Stimulated activated CD4-positive, alpha-beta T cell treated with anti-CD3 and anti-CD28 coated beads, TNF-alpha, amount 100 ng/mL, for 4 hours (primary cell): ENCODE data around the gene CCDC138.
"Not testable (repeated sequence)": the region's sequence is repeated elsewhere in the genome, so short reads cannot be mapped to it uniquely, and the experiment has no call there.

Experiments used
- DNase-seq, 3 experiments: peaks; one replicate each; pipeline ENCODE4 v3.0.0-alpha.2; 2020; ENCODE audit warnings: low read depth in 3 of 3

Gene CCDC138, protein sequence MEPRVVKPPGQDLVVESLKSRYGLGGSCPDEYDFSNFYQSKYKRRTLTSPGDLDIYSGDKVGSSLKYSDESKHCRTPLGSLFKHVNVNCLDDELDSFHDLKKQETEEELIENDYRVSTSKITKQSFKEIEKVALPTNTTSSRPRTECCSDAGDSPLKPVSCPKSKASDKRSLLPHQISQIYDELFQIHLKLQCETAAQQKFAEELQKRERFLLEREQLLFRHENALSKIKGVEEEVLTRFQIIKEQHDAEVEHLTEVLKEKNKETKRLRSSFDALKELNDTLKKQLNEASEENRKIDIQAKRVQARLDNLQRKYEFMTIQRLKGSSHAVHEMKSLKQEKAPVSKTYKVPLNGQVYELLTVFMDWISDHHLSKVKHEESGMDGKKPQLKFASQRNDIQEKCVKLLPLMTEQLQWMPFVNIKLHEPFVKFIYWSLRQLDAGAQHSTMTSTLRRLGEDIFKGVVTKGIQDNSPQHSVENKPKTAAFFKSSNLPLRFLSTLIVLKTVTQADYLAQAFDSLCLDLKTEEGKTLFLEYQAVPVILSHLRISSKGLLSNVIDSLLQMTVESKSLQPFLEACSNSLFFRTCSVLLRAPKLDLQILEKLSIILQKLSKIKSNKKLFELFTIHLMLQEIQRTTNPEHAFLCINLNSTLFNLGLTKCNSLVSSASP

DNA sequence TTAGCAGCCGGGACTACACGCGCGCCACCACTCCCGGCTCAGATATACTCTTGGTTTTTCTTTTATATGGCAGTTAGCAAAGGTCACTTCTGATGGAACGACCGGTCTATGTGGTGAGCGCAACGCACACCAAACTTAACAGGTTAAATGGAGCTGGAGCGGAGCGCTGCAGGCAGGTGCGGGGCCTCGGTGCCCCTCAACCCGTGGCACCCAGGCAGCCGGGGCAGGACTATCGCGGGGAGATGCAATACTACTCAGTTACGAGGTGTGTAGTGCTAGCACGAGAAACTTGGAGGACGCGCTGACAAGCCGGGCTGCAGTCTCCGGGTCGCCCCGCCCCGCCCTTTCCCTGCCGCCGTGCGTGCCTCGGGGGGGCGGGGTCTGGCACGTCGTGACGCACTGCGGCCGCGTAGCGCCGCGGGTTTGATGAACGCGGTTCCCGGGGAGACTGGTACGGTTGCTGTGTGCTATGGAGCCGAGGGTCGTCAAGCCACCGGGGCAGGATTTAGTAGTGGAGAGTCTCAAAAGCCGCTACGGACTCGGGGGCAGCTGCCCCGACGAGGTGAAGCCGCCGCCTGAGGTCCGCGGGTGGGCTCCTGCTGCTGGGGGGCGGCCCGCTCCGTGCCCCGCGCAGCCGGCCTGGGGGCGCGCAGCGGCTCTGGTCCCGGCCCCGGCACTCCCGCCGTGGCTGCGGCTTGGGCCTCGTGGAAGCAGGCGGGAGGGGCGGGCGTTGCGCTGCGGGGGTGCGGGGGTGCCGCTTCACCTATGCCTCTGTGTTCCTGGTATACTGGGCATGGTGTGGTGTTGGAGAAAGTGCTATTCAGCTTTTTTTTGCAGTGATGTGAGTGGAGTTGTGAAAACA is at the start of gene CCDC138:
TSS of gene CCDC138 (plus strand) at position 418 of the 862 bp plus-strand sequence. CDS start at position 470, 52 bp downstream.
- DNase-seq, result peak; percentile 82 to 88 (median 85)

DNA sequence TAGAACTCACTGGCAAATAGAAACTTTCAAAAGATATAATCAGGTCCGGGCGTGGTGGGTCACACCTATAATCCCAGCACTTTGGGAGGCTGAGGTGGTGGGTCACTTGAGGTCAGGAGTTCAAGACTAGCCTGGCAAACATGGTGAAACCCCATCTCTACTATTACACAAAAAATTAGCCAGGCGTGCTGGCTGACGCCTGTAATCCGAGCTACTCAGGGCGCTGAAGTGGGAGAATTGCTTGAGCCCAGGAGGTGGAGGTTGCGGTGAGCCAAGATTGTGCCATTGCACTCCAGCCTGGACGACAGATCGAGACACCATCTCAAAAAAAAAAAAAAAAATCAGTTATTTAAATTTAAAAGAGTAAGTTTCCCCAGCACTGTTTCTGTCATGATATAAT is 28.6 kb upstream of the CCDC138 start:
- not testable (repeated sequence) for DNase-seq

DNA sequence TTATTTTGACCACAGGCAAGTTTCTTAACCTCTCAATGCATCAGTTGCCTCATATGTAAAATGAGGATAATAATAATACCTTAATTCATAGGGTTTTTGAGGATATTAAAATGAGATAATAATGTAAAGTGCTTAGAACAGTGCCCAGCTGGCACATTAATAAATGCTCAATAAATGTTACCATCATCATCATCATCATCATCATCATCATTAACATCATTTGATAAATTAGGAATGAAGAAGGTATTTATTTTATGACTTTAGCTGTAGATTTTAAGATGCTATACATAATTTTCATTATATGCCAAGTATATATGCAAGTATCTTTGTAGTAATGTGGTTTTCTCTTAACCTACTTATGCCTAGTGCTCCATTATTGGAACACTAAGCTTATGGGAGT is 24.0 kb upstream of the CCDC138 start:
- DNase-seq, result not testable (repeated sequence)

DNA sequence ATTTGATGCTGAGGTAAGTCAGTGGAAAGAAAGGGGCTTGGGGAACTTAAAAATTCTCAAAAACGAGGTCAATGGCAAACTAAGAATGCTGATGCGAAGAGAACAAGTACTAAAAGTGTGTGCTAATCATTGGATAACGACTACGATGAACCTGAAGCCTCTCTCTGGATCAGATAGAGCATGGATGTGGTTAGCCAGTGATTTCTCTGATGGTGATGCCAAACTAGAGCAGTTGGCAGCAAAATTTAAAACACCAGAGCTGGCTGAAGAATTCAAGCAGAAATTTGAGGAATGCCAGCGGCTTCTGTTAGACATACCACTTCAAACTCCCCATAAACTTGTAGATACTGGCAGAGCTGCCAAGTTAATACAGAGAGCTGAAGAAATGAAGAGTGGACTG is 19.9 kb upstream of the CCDC138 start:
- DNase-seq, result not testable (repeated sequence)

DNA sequence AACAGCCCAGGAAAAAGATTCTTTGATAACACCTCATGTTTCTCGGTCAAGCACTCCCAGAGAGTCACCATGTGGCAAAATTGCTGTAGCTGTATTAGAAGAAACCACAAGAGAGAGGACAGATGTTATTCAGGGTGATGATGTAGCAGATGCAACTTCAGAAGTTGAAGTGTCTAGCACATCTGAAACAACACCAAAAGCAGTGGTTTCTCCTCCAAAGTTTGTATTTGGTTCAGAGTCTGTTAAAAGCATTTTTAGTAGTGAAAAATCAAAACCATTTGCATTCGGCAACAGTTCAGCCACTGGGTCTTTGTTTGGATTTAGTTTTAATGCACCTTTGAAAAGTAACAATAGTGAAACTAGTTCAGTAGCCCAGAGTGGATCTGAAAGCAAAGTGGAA is 18.7 kb upstream of the CCDC138 start:
- DNase-seq, result not testable (repeated sequence)

DNA sequence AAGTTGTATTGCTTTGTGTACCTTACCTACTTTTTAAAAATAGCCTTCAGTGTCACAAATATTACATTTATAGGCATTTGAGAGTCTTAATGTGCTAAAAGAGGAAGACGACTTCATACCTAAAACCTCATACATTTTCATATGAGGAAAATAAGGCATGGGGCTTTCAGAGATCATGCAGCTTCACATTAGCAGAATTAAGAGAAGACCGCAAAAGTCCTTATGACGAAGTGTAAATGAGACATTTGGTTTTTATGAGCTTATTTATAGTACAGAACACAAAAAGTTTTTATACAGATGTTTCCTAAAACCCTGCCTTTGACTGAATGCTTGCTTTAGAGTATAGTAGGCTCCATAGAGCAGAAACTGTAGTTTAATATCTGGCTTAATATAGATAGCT is 10.1 kb upstream of the CCDC138 start:
- no peak for DNase-seq

DNA sequence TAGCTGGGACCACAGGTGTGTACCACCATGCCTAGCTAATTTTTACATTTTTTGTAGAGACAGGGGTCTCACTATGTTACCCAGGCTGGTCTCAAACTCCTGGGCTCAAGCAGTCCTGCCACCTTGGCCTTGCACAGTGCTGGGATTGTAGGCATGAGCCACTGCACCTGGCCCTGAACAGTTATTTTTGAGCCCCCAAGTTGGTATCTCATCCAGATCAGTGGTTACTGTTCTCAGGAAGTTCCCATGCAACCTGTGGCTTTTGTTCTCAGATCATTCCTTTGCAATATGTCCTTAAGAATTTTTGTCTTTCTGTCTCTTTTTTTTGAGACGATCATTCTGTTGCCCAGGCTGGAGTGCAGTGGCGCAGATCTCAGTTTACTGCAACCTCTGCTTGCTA is 7.7 kb upstream of the CCDC138 start:
- DNase-seq, result no peak

DNA sequence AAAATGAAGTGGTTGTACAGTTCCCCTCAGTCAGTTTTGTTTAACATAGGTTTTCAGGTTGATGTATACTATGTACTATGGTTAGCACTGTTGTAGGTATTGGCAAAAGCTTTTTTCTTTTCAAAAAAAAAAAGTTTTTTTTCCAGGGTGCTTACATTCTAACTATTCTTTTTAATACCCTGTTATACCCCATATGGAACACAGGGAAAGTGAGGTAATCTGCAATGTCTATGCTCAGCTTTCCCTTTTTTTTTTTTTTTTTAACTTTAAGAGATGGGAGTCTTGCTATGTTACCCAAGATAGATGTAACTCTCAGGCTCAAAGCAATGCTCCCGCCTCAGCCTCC is 590 bp upstream of the CCDC138 start:
- DNase-seq, result no peak

DNA sequence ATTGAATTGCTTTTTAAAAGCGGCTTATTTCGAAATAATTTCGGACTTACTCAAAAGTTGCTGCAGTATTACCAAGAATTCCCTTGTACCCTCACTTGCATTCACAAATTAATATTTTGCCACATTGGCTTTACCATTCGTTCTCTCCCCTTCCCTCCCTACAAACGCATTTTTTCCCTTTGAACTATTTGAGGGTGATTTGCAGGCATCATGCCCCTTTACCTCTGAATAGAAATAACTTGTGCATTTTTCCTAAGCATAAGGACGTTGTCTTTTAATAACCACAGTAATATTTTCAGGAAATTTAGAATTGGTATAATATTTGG is 608 bp downstream of the CCDC138 start:
- no peak for DNase-seq

DNA sequence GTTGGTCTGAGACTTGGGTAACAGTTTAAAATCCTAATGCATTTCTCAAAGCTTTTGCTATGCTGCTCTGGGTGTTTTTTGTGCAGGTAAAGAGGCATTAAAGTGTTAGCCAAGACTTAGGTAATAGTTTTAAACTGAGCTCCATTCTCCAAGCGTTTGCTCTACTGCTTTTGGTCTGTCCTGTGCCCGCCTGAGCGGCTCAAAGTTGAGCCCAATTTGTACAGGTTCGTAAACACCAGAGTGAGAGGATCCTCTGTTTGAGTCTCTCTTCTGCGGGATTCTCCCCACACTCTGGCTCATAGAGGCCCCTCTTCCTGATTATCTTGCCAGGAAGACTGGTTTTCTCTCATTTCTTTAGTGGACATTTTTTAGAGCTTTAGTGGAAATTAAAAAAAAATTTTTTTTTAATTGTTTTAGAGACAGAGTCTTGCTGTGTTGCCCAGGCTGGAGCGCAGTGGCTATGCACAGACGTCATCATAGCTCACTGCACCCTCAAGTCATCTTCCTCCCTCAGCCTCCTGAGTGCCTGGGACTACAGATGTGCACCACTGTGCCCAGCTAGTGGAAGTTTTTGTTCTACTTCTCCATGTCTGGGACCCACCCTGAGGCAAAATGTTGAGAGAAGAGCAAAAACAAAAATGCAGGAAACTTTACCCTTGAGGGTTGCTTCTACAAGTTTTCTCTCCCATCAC is 16.6 kb downstream of the CCDC138 start:
- DNase-seq, result no peak

DNA sequence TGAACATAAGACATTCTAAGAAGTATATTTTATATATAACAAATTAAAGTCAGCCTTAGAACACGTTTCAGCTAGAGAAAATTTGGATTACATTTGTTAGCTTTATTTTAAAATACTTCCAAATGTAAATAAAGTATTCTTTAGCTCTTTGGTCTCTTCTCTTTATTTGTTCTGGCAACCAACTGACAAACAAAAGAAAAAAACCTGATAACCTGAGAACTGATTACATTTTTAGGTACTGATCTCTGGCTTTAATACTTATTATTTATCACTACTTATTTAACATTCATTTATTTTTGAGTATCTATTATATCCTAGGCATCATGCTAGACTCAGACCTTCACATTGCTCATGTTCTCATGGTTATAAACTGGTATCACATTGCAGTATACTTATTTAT is 18.5 kb downstream of the CCDC138 start:
- DNase-seq, result no peak

DNA sequence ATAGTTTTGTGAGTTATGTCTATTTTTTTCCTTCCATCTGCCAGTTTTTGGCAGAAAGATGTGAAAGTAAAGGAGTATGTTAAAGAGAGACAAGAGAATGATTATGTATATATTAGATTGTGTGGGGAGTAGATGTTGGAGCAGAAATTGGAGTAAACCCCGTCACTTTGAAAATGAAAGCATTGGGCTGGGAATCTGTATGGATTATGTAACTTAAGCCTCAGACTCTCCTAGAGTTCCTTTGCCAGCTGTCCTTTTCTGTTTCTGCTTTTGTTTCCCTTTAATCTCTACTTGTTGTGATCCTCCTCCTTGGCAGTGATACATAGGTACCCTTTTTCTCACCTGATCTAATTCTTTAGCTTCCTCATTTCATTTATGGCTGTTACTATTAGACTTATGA is 19.2 kb downstream of the CCDC138 start:
- no peak for DNase-seq

DNA sequence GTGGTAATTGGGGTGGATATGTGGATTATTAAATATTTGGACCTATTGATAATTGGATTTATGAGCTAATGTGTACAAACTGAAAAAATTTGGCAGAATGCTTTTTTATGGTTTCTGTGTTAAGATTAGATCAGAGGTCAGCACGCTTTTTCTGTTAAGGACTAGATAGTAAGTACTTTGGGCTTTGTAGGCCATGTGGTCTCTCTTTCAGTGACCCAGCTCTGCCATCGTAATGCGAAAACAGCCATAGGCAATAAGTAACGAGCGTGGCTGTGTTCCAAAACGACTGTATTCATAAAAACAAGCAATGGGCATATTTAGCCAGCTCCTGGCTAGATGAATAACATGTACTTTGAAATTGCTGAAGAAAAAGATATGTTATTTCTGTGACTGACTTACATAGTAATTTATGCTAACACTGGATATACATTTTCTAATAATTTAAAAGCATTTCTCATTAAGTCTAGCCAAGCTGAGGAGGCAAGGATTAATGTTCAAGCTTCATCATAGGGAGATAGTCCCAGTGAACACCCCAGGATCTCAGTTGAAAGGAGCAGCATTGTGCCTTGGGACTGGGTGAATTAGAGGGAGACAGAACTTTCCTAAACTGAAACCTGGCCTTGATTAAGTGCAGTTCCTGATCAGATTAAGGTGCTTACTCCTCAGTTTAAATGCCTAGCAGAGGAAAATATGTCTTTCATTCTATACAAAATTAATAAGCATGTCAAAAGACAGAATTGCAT is 20.0 kb downstream of the CCDC138 start:
- DNase-seq, result no peak

DNA sequence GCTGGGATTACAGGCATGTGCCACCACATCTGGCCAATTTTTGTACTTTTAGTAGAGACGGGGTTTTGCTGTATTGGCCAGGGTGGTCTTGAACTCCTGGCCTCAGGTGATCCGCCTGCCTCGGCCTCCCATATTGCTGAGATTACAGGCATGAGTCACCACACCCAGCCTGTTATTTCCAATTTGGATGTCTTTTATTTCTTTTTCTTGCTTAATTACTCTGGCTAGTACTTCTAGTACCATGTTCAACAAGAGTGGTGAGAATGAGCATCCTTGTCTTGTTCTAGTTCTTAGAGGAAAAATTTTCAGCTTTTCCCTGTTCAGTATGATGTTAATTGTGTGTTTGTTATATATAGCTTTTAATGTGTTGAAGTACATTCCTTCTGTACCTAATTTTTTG is 23.4 kb downstream of the CCDC138 start:
- no peak for DNase-seq

DNA sequence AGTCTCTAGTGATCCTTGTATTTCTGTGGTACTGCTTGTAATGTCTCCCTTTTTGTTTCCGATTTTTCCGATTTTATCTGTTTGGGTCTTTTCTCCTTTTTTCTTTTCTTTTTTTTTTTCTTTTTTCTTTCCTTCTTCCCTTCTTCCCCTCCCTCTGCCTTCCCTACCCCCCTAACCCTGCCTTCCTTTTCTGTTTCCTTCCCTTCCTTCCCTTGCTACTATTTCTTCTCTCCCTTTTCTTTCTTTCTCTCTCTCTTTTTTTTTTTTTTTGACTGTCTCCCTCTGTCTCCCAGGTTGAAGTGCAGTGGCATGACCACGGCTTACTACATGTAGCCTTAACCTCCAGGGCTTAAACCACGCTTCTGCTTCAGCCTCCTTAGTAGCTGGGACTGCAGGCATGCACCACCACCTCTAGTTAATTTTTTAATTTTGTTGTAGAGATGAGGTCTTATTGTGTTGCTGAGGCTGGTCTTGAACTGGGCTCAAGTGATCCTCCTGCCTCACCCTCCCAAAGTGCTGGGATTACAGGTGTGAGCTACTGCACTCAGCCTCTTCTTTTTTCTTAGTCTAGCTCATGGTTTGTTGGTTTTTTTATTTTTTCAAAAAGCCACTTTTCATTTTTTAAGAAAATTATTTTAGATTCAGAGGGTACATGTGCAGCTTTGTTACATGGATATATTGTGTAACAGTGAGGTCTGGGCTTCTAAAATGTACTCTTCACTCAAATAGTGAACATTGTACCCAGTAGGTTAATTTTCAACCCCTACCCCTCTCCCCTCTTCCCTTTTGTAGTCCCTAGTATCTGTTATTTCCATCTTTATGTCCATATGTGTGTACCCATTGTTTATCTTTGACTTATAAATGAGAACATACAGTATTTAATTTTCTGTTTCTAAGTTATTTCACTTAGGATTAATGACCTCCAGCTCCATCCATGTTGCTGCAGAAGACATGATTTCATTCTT is 24.7 kb downstream of the CCDC138 start:
- DNase-seq, result no peak

DNA sequence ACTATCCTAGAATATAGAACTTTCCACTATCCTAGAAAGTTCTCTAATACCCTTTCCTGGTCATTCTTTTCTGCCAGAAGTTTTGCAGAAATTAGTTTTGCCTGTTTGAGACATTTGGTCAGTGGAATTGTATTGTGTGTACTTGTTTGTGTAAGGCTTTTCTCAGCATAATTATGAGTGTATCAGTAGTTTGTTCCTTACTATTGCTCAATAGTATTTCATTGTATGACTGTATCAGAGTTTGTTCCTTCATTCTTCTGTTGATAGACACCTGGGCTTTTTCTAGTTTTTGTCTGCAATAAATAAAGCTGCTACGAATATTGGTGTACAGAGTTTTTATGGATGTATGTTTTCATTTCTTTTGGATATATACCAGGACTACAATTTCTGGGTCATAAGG is 27.2 kb downstream of the CCDC138 start:
- no peak for DNase-seq

DNA sequence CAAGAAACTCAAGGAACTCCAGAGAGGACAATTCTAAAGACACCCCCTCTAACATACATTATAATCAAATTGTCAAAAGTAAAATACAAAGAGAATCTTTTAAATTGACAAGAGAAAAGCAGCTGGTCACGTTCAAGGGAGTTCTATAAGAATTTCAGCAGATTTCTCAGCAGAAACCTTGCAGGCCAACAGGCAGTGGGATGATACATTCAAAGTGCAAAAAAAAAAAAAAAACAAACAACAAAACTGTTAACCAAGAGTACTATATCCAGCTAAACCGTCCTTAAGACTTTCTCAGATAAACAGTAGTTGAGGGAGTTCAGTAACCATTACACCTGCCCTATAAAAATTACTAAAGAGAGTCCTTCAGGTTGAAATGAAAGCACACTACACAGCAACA is 33.9 kb downstream of the CCDC138 start:
- no peak for DNase-seq

DNA sequence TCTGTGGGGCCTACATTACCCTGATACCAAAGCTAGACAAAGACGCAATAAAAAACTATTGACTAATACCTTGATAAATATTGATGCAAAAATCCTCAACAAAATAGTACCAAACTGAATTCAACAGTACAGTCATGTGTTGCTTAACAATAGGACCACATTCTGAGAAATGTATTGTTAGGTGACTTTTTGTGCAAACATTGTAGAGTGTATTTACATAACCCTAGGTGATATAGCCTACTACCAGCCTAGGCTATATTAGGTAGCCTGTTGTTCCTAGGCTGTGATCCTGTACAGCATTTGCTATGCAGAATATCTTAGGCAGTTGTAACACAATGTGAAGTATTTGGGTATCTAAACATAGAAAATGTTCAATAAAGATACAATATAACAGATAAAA is 36.7 kb downstream of the CCDC138 start:
- DNase-seq, result no peak

DNA sequence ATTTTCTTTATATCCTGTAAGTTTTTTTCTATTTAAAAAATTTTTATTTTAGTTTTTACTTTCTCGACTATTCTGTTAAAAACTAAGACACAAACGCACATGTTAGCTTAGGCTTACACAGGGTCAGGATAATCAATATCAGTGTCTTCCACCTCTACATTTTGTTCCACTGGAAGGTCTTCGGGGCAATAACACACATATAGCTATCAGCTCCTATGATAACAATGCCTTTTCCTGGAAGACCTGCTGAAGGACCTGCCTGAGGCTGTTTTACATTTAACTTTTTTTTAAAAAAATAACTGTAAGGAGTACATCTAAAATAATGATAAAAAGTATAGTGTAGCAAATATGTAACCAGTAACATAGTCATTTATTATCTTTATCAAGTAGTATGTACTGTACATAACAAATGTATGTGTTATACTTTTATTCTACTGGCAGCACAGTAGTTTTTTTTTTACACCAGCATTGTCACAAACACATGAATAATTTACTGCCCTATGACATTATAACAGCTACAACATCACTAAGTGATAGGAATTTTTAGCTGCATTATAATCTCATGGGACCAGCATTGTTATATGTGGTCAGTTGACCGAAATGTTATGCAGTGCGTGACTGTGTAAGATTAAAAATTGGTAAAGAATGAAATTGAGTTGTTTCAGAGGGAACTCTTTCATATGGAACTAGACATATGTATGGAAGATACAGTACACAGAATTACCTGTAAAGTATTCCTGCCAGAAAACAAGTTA is 37.9 kb downstream of the CCDC138 start:
- DNase-seq, result no peak
